ENCODE results near the gene MNDA. TPM values are rescaled to one million over a fixed set of nuclear protein-coding genes. Genes with fewer than 3 reads are reported as not detected.

Gene MNDA
- total RNA-seq, 1 donor, result not detected

DNA sequence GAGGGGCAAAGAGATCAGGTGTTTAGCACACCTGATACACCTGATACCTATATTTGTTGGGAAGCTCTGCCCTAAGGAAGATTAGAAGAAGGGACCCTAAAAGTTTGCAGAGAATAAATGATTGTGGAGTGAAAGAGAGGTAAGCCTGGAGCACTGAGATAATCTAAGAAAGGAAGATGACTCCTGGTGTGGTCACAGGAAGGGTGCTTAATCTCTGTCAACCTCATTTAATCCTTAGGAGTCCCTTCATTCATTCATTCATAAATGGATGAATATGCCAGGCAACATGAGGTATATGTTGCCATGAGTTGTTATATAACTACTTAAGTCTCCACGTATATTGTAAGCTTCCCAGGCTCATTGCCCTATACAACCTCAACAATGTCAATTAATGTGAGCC lies 16.2 kb upstream of the MNDA start:
- TF ChIP-seq, protein P1, sequence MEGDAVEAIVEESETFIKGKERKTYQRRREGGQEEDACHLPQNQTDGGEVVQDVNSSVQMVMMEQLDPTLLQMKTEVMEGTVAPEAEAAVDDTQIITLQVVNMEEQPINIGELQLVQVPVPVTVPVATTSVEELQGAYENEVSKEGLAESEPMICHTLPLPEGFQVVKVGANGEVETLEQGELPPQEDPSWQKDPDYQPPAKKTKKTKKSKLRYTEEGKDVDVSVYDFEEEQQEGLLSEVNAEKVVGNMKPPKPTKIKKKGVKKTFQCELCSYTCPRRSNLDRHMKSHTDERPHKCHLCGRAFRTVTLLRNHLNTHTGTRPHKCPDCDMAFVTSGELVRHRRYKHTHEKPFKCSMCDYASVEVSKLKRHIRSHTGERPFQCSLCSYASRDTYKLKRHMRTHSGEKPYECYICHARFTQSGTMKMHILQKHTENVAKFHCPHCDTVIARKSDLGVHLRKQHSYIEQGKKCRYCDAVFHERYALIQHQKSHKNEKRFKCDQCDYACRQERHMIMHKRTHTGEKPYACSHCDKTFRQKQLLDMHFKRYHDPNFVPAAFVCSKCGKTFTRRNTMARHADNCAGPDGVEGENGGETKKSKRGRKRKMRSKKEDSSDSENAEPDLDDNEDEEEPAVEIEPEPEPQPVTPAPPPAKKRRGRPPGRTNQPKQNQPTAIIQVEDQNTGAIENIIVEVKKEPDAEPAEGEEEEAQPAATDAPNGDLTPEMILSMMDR (IDR thresholded peaks at IDR 0.05; ENCODE audit: insufficient read depth, low read length), result no peak
- DNase-seq (ENCODE audit: low read depth), result no peak
- no peak overlapping the region for H3K4me3 ChIP-seq (ENCODE audit: low read depth, low read length)

DNA sequence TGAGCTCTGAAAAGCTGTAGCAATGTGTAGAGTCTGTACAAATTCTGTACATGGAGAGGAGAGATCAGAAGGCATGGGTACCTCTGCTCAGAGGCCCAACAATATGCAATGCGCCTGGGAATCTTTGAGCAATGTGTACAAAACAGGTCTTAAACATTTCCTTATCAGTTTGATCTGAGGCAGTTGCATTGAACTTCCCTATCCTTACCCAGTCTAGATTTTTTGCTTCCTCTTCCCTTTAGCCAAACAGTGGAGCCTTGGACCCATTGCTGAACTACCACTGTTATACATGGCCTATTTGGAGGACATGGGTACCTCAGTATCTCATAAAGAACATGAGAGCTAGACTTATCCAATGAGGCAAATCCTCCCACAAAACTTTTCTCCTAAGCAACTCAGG lies 12.6 kb upstream of the MNDA start:
- no peak overlapping the region for H3K4me3 ChIP-seq (ENCODE audit: low read depth, low read length)
- no peak for DNase-seq (ENCODE audit: low read depth)
- TF ChIP-seq, protein P1 (IDR thresholded peaks at IDR 0.05; ENCODE audit: insufficient read depth, low read length), result no peak

DNA sequence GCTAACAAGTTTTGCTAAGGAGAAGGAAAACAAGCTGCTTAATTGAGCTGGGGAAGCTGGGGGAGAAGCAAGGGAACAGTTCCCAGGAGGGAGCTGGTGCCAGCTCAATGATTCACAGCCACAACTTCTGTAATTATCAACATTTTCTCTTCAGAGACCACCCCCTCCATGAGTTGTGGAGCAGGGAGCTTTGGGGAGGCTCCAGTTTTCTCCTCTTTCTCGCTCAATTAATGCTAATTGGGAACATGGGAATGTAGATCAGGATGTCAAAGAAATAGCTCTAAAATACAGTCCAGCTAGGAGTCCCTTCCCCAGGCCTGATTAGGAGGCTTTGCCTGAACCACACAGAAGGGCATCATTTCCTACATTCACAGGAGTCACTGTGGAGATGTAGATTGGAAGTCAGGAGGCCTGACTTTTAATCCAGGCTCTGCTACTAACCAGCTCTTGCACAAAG lies 12.1 kb upstream of the MNDA start:
- no peak for DNase-seq (ENCODE audit: low read depth)
- no peak overlapping the region for H3K4me3 ChIP-seq (ENCODE audit: low read depth, low read length)
- TF ChIP-seq, protein P1 (IDR thresholded peaks at IDR 0.05; ENCODE audit: insufficient read depth, low read length), result no peak

DNA sequence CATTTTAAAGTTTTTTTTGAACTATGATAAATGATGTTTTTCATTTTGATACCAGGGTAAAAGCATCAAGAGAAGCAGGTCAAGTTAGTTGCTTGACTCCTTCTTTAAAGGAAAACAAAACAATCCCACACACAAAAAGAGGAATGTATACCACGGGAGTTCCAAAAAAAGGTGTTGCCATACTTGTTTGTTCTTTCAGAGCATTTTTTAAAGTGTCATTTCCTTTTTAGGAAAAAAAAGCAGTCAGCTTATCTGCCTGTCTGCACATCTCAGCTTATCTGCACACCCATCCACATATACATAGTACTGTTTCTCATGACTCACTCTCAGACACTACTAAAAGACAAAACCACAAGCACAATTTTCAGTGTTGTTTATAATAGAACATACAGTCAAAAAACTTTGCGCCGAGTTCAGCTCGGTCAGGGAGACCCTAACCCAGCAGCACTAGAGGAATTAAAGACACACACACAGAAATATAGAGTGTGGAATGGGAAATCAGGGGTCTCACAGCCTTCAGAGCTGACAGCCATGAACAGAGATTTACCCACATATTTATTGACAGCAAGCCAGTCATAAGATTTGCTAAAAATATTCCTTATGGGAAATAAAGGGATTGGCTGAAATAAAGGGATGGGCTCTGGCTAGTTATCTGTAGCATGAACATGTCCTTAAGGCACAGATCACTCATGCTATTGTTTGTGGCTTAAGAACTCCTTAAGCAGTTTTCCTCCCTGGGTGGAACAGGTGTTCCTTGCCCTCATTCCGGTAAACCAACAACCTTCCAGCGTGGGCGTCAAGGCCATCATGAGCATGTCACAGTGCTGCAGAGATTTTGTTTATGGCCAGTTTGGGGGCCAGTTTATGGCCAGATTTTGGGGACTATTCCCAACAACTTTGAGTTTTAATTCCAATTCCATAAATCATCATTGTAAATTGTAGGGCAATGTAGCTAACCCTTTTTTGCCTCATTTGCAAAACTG lies 11.4 kb upstream of the MNDA start:
- no peak overlapping the region for H3K4me3 ChIP-seq (ENCODE audit: low read depth, low read length)
- DNase-seq (ENCODE audit: low read depth), result no peak
- TF ChIP-seq, protein P1 (IDR thresholded peaks at IDR 0.05; ENCODE audit: insufficient read depth, low read length), result no peak

DNA sequence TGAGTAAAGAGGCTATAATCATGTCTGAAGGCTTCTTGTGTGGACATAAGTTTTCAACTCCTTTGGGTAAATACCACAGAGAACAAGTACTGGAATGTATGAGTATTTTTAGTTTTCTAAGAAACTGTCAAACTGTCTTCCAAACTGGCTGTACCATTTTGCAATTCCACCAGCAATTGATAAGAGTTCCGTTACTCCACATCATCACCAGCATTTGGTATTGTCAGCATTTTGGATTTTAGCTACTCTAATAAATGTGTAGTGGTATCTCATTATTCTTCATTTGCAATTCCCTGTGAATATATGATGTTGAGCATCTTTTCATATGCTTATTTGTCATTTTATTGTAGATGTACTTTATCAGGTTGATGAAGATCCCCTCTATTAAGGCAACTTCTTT lies 9.4 kb upstream of the MNDA start:
- no peak overlapping the region for H3K4me3 ChIP-seq (ENCODE audit: low read depth, low read length)
- no peak for DNase-seq (ENCODE audit: low read depth)

DNA sequence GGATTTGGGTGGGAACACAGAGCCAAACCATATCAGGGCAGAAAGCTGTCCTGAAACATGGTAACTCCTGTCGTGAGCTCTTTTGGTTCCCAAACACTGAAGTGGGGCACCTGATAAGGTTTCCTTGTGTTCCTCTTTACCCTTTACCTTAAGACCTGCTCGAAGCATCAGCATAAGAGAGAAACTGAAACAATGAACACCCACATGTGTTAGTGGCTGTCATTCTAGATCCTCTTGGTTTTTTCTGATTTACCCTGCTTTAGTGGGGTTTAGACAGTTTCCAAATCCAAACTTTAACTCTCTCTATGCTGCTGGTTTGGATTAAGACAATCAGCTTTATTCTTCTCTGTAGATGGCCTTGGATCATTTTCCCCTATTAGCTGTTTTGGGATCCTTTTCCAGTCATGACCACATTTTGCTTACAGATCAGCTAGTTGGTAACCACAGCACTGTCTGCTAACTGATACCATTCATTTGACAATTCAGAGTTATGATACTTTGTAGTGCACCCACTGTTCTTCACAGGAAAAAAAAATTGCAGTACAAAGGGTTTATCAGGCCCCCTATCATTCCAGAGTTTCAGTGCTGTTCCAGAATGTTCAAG lies 975 bp upstream of the MNDA start:
- no peak overlapping the region for H3K4me3 ChIP-seq (ENCODE audit: low read depth, low read length)
- TF ChIP-seq, protein P1 (IDR thresholded peaks at IDR 0.05; ENCODE audit: insufficient read depth, low read length), result no peak
- no peak for DNase-seq (ENCODE audit: low read depth)

More for the DNA sequence above, 9.4 kb upstream of the MNDA start:
- TF ChIP-seq, protein P1 (IDR thresholded peaks at IDR 0.05; ENCODE audit: insufficient read depth, low read length), result no peak

Data from fibroblast of the aortic adventitia (primary cell).